Smooth muscle cell (in vitro differentiated cells): ENCODE measurements around the gene GLRA3. TPM values are rescaled to one million over a fixed set of nuclear protein-coding genes. Genes with fewer than 3 reads are reported as not detected.

Source experiments
- DNase-seq: peaks from one replicate; lab custom pipeline; 2025; ENCODE audit not compliant: unreplicated experiment; lab: John Stamatoyannopoulos, UW
- H2AFZ ChIP-seq: fragments of 200-600 bp; sonication (generic); 2 replicates; pipeline ENCODE4 v1.6.0; 2016; ENCODE audit warnings: antibody characterized with exemption, low read depth, mild to moderate bottlenecking
- H3F3A ChIP-seq: fragments of 200-600 bp; sonication (generic); 2 replicates; pipeline ENCODE4 v1.6.0; 2017; ENCODE audit warnings: antibody characterized with exemption, low read depth
- H3K27ac ChIP-seq: fragments of 200-600 bp; sonication (generic); 2 replicates; pipeline ENCODE4 v1.5.1; 2016; ENCODE audit warnings: low read depth, mild to moderate bottlenecking
- H3K27me3 ChIP-seq: fragments of 200-600 bp; sonication (generic); 2 replicates; pipeline ENCODE4 v1.6.1; 2016; ENCODE audit warnings: low read depth, mild to moderate bottlenecking
- H3K36me3 ChIP-seq: fragments of 200-600 bp; sonication (generic); 2 replicates; pipeline ENCODE4 v1.5.1; 2016; ENCODE audit warnings: low read depth
- H3K4me1 ChIP-seq: fragments of 200-600 bp; sonication (generic); 2 replicates; pipeline ENCODE4 v1.5.1; 2016; ENCODE audit warnings: low read depth
- H3K4me2 ChIP-seq: fragments of 200-600 bp; sonication (generic); 2 replicates; pipeline ENCODE4 v1.6.0; 2016; ENCODE audit warnings: mild to moderate bottlenecking
- H3K4me3 ChIP-seq: fragments of 200-600 bp; sonication (generic); 2 replicates; pipeline ENCODE4 v1.5.1; 2016; ENCODE audit warnings: mild to moderate bottlenecking
- H3K79me2 ChIP-seq: fragments of 200-600 bp; sonication (generic); 2 replicates; pipeline ENCODE4 v1.6.0; 2016; ENCODE audit warnings: low read depth, mild to moderate bottlenecking
- H3K9ac ChIP-seq: fragments of 200-600 bp; sonication (generic); 2 replicates; pipeline ENCODE4 v1.6.0; 2016; ENCODE audit warnings: low read depth
- H3K9me3 ChIP-seq: fragments of 200-600 bp; sonication (generic); replicated peaks from 2 replicates; pipeline ENCODE4 v1.5.1; 2016; ENCODE audit warnings: low read depth
- H4K20me1 ChIP-seq: fragments of 200-600 bp; sonication (generic); 2 replicates; pipeline ENCODE4 v1.6.0; 2016; ENCODE audit warnings: low read depth
- CTCF ChIP-seq: fragments of 200-600 bp; sonication (generic); IDR thresholded peaks from 2 replicates; pipeline ENCODE4 v1.5.1; 2017; ENCODE audit warnings: borderline replicate concordance, mild to moderate bottlenecking, antibody characterized with exemption; ENCODE audit not compliant: insufficient read depth, poor library complexity, severe bottlenecking
- WGBS: methylation state at CpG from one replicate; pipeline ENCODE4 v1.1.7; 2016; ENCODE audit warnings: low lambda C conversion rate; 5-methylcytosine and 5-hydroxymethylcytosine counted together
- polyA plus RNA-seq: library from polyadenylated mRNA; unstranded; fragments of >200 nt; fragmentation: Nextera tagmentation; extraction: Ambion mirVana; gene quantifications from 2 replicates; pipeline ENCODE4 v1.2.1, GENCODE V29; 2016
- total RNA-seq: library from RNA; depleted of rRNA; stranded (reverse); fragments of >200 nt; gene quantifications from 2 replicates; pipeline ENCODE4 v1.2.3, GENCODE V29; 2014

GLRA3 gene
- total and polyA plus RNA-seq, 2 experiments from 2014 or later = not detected

- Histone ChIP-seq H3K4me2 (no peak overlapping the region), H3K9ac (no peak overlapping the region), H3K27me3 (no peaks in the 10 kb centered on the region)
These were observed 67.6 kb downstream of the GLRA3 start for GRCh38 chr4:174761451-174761850.

GRCh38 chr4:174757736-174758135, 71.3 kb downstream of the GLRA3 start:
- H3F3A ChIP-seq = no peaks in the 10 kb centered on the region
- H3K4me1 ChIP-seq = no peaks in the 10 kb centered on the region
- H3K9me3 ChIP-seq = no peaks in the 10 kb centered on the region
- no peaks in the 10 kb centered on the region for H3K27me3 ChIP-seq
- 40% methylated on average over 4 of the region's 4 CpGs for WGBS
- H3K79me2 ChIP-seq = no peaks in the 10 kb centered on the region
- no peak overlapping the region for H2AFZ ChIP-seq
- no peak overlapping the region for H3K4me3 ChIP-seq
- no peaks in the 10 kb centered on the region for H4K20me1 ChIP-seq
- H3K27ac ChIP-seq = no peak overlapping the region
- no peak overlapping the region for H3K4me2 ChIP-seq
- no peak for DNase-seq
- no peak overlapping the region for H3K9ac ChIP-seq
- no peaks in the 10 kb centered on the region for H3K36me3 ChIP-seq
- TF ChIP-seq CTCF = no peak

More at GRCh38 chr4:174761451-174761850, 67.6 kb downstream of the GLRA3 start:
- TF ChIP-seq CTCF = no peak
- Histone ChIP-seq H3K79me2 (no peaks in the 10 kb centered on the region), H3F3A (no peaks in the 10 kb centered on the region), H2AFZ (no peak overlapping the region), H3K4me3 (no peak overlapping the region), H3K36me3 (no peaks in the 10 kb centered on the region), H3K9me3 (no peaks in the 10 kb centered on the region), H4K20me1 (no peaks in the 10 kb centered on the region), H3K4me1 (no peaks in the 10 kb centered on the region), H3K27ac (no peak overlapping the region)
- WGBS = 100% methylated on average over 1 of the region's 1 CpG
- no peak for DNase-seq

- Histone ChIP-seq H3K27ac (no peak overlapping the region), H3K9ac (no peak overlapping the region), H3F3A (no peaks in the 10 kb centered on the region), H3K4me1 (no peaks in the 10 kb centered on the region), H3K4me3 (no peak overlapping the region), H3K27me3 (no peaks in the 10 kb centered on the region), H4K20me1 (no peaks in the 10 kb centered on the region), H3K4me2 (no peak overlapping the region), H3K36me3 (no peaks in the 10 kb centered on the region), H3K9me3 (no peaks in the 10 kb centered on the region), H3K79me2 (no peaks in the 10 kb centered on the region), H2AFZ (no peak overlapping the region)
- no peak for DNase-seq
- WGBS = 94% methylated on average over 4 of the region's 4 CpGs
- no peak for TF ChIP-seq CTCF
These were observed 76.0 kb downstream of the GLRA3 start for GRCh38 chr4:174753021-174753420.

- no peak for TF ChIP-seq CTCF
- no peaks in the 10 kb centered on the region for H3K36me3 ChIP-seq
- no peaks in the 10 kb centered on the region for H3K9me3 ChIP-seq
- H2AFZ ChIP-seq = no peak overlapping the region
- H3K4me1 ChIP-seq = no peaks in the 10 kb centered on the region
- no peaks in the 10 kb centered on the region for H3F3A ChIP-seq
- 93% methylated on average over 2 of the region's 2 CpGs for WGBS
- no peaks in the 10 kb centered on the region for H3K27me3 ChIP-seq
- DNase-seq = no peak
- H4K20me1 ChIP-seq = no peaks in the 10 kb centered on the region
- no peak overlapping the region for H3K4me2 ChIP-seq
- no peaks in the 10 kb centered on the region for H3K79me2 ChIP-seq
- H3K9ac ChIP-seq = no peak overlapping the region
- no peak overlapping the region for H3K4me3 ChIP-seq
- H3K27ac ChIP-seq = no peak overlapping the region
These were observed 77.0 kb downstream of the GLRA3 start for GRCh38 chr4:174752026-174752425.
